T-helper 1 cell treated with Interleukin-12 subunit alpha and Interleukin-12 subunit beta and Interleukin-4 antibody, amounts not matched to agents 30 μg/mL and 1 μg/mL, for 36 hours (primary cell): Measurements from ENCODE around the gene CCL25.
"Not testable (repeated sequence)": the region's sequence is repeated elsewhere in the genome, so short reads cannot be mapped to it uniquely, and the experiment has no call there.

Experiments used
- H3K27ac Mint-ChIP-seq: one replicate; pipeline ENCODE4 v1.8.0; 2021; ENCODE audit warnings: mild to moderate bottlenecking, mixed read lengths
- H3K27me3 Mint-ChIP-seq: one replicate; pipeline ENCODE4 v1.8.0; 2021; ENCODE audit warnings: low read depth, mixed read lengths
- H3K36me3 Mint-ChIP-seq: one replicate; pipeline ENCODE4 v1.8.0; 2021; ENCODE audit warnings: low read depth, mixed read lengths
- H3K4me1 Mint-ChIP-seq: one replicate; pipeline ENCODE4 v1.8.0; 2021; ENCODE audit warnings: low read depth, mixed read lengths
- H3K4me3 Mint-ChIP-seq: one replicate; pipeline ENCODE4 v1.8.0; 2021; ENCODE audit warnings: mild to moderate bottlenecking, moderate library complexity, mixed read lengths
- H3K9me3 Mint-ChIP-seq: one replicate; pipeline ENCODE4 v1.8.0; 2021; ENCODE audit warnings: mixed read lengths

CCL25 gene

GRCh38 chr19:8052464-8052859, at the start of gene CCL25:
TSS of gene CCL25 (plus strand) at chr19:8052760. CDS start at chr19:8053050, 290 bp downstream.
- H3K9me3 Mint-ChIP-seq = no peaks in the 10 kb centered on the region

GRCh38 chr19:8004001-8004400, 48.6 kb upstream of the CCL25 start:
- H3K27ac Mint-ChIP-seq = peak overlapping the region; percentile 80
- peaks cover 3% of the 10 kb centered on the region for H3K36me3 Mint-ChIP-seq
- peaks cover 36% of the 10 kb centered on the region for H3K4me1 Mint-ChIP-seq
- H3K4me3 Mint-ChIP-seq = peak overlapping the region; percentile 92
- H3K9me3 Mint-ChIP-seq = no peaks in the 10 kb centered on the region
- no peaks in the 10 kb centered on the region for H3K27me3 Mint-ChIP-seq

More at GRCh38 chr19:8052464-8052859, at the start of gene CCL25:
- Mint-ChIP-seq H3K4me1 (peaks cover 5% of the 10 kb centered on the region), H3K36me3 (no peaks in the 10 kb centered on the region), H3K4me3 (peak within 1 kb of the TSS; percentile 25), H3K27me3 (peaks cover 4% of the 10 kb centered on the region), H3K27ac (peak within 1 kb of the TSS; percentile 80)

GRCh38 chr19:8004723-8005513, 47.6 kb upstream of the CCL25 start:
- Mint-ChIP-seq H3K27me3 (no peaks in the 10 kb centered on the region), H3K27ac (peak overlapping the region; percentile 80), H3K9me3 (no peaks in the 10 kb centered on the region), H3K4me3 (peak overlapping the region; percentile 92), H3K36me3 (peaks cover 3% of the 10 kb centered on the region), H3K4me1 (peaks cover 36% of the 10 kb centered on the region)

- no peaks in the 10 kb centered on the region for H3K27me3 Mint-ChIP-seq
- peaks cover 3% of the 10 kb centered on the region for H3K36me3 Mint-ChIP-seq
Measured at GRCh38 chr19:8005534-8006256, 46.9 kb upstream of the CCL25 start, which contains the start of gene ELAVL1. TSS of gene ELAVL1 (minus strand) at chr19:8005641. CDS start at chr19:7991815, 13,826 bp downstream.

GRCh38 chr19:8017808-8018207, 34.8 kb upstream of the CCL25 start:
- peaks cover 5% of the 10 kb centered on the region for H3K4me1 Mint-ChIP-seq
- H3K27me3 Mint-ChIP-seq = no peaks in the 10 kb centered on the region
- H3K27ac Mint-ChIP-seq = peak overlapping the region; percentile 20
- no peaks in the 10 kb centered on the region for H3K36me3 Mint-ChIP-seq
- H3K4me3 Mint-ChIP-seq = no peak overlapping the region
- no peaks in the 10 kb centered on the region for H3K9me3 Mint-ChIP-seq

More at GRCh38 chr19:8005534-8006256, 46.9 kb upstream of the CCL25 start, which contains the start of gene ELAVL1:
- peak within 1 kb of the TSS; percentile 92 for H3K4me3 Mint-ChIP-seq
- H3K9me3 Mint-ChIP-seq = no peaks in the 10 kb centered on the region
- peak within 1 kb of the TSS; percentile 80 for H3K27ac Mint-ChIP-seq
- H3K4me1 Mint-ChIP-seq = peaks cover 33% of the 10 kb centered on the region

GRCh38 chr19:8020681-8021080, 31.9 kb upstream of the CCL25 start:
- Mint-ChIP-seq H3K27me3 (no peaks in the 10 kb centered on the region), H3K4me3 (no peak overlapping the region), H3K36me3 (no peaks in the 10 kb centered on the region), H3K9me3 (no peaks in the 10 kb centered on the region), H3K27ac (no peak overlapping the region), H3K4me1 (peaks cover 5% of the 10 kb centered on the region)

- H3K27ac Mint-ChIP-seq = no peak overlapping the region
- H3K4me3 Mint-ChIP-seq = no peak overlapping the region
- no peaks in the 10 kb centered on the region for H3K36me3 Mint-ChIP-seq
- peaks cover 5% of the 10 kb centered on the region for H3K4me1 Mint-ChIP-seq
- no peaks in the 10 kb centered on the region for H3K9me3 Mint-ChIP-seq
- no peaks in the 10 kb centered on the region for H3K27me3 Mint-ChIP-seq
Measured at GRCh38 chr19:8021374-8021773, 31.2 kb upstream of the CCL25 start.

- peaks cover 5% of the 10 kb centered on the region for H3K4me1 Mint-ChIP-seq
- no peak overlapping the region for H3K4me3 Mint-ChIP-seq
- H3K36me3 Mint-ChIP-seq = no peaks in the 10 kb centered on the region
- H3K27me3 Mint-ChIP-seq = no peaks in the 10 kb centered on the region
- no peaks in the 10 kb centered on the region for H3K9me3 Mint-ChIP-seq
- H3K27ac Mint-ChIP-seq = no peak overlapping the region
Measured at GRCh38 chr19:8022275-8022674, 30.3 kb upstream of the CCL25 start.

- H3K9me3 Mint-ChIP-seq = no peaks in the 10 kb centered on the region
- H3K36me3 Mint-ChIP-seq = no peaks in the 10 kb centered on the region
- no peaks in the 10 kb centered on the region for H3K4me1 Mint-ChIP-seq
- H3K27me3 Mint-ChIP-seq = no peaks in the 10 kb centered on the region
- H3K4me3 Mint-ChIP-seq = no peak overlapping the region
- H3K27ac Mint-ChIP-seq = no peak overlapping the region
Measured at GRCh38 chr19:8023371-8023770, 29.2 kb upstream of the CCL25 start.

- not testable (repeated sequence) for H3K36me3 Mint-ChIP-seq, H3K4me3 Mint-ChIP-seq, H3K27ac Mint-ChIP-seq, H3K27me3 Mint-ChIP-seq, H3K4me1 Mint-ChIP-seq, H3K9me3 Mint-ChIP-seq
Measured at GRCh38 chr19:8024256-8024655, 28.3 kb upstream of the CCL25 start.

GRCh38 chr19:8025316-8025715, 27.2 kb upstream of the CCL25 start:
- Mint-ChIP-seq H3K4me3 (no peak overlapping the region), H3K27me3 (no peaks in the 10 kb centered on the region), H3K36me3 (no peaks in the 10 kb centered on the region), H3K9me3 (no peaks in the 10 kb centered on the region), H3K4me1 (no peaks in the 10 kb centered on the region), H3K27ac (no peak overlapping the region)

GRCh38 chr19:8028951-8029491, 23.5 kb upstream of the CCL25 start:
- no peaks in the 10 kb centered on the region for H3K27me3 Mint-ChIP-seq
- H3K4me1 Mint-ChIP-seq = no peaks in the 10 kb centered on the region
- H3K9me3 Mint-ChIP-seq = no peaks in the 10 kb centered on the region
- no peak overlapping the region for H3K27ac Mint-ChIP-seq
- H3K36me3 Mint-ChIP-seq = no peaks in the 10 kb centered on the region
- no peak overlapping the region for H3K4me3 Mint-ChIP-seq

GRCh38 chr19:8030960-8031359, 21.6 kb upstream of the CCL25 start:
- H3K9me3 Mint-ChIP-seq = no peaks in the 10 kb centered on the region
- H3K27me3 Mint-ChIP-seq = no peaks in the 10 kb centered on the region
- no peaks in the 10 kb centered on the region for H3K4me1 Mint-ChIP-seq
- H3K36me3 Mint-ChIP-seq = no peaks in the 10 kb centered on the region
- H3K4me3 Mint-ChIP-seq = no peak overlapping the region
- no peak overlapping the region for H3K27ac Mint-ChIP-seq

- peaks cover 14% of the 10 kb centered on the region for H3K27me3 Mint-ChIP-seq
- H3K9me3 Mint-ChIP-seq, H3K4me3 Mint-ChIP-seq, H3K27ac Mint-ChIP-seq, H3K4me1 Mint-ChIP-seq, H3K36me3 Mint-ChIP-seq: not testable (repeated sequence)
Measured at GRCh38 chr19:8033287-8034177, 19.0 kb upstream of the CCL25 start.
